ENCODE results near the gene MTMR12.

- TF ChIP-seq POLR2A (IDR thresholded peaks at IDR 0.05): no peak
- no peak for TF ChIP-seq CTCF (IDR thresholded peaks at IDR 0.05)
- no peak for TF ChIP-seq EP300 (IDR thresholded peaks at IDR 0.05)
These were observed 12.9 kb upstream of the MTMR12 start for GRCh38 chr5:32325616-32326015.
